ENCODE measurements around the gene CDT1.

DNA sequence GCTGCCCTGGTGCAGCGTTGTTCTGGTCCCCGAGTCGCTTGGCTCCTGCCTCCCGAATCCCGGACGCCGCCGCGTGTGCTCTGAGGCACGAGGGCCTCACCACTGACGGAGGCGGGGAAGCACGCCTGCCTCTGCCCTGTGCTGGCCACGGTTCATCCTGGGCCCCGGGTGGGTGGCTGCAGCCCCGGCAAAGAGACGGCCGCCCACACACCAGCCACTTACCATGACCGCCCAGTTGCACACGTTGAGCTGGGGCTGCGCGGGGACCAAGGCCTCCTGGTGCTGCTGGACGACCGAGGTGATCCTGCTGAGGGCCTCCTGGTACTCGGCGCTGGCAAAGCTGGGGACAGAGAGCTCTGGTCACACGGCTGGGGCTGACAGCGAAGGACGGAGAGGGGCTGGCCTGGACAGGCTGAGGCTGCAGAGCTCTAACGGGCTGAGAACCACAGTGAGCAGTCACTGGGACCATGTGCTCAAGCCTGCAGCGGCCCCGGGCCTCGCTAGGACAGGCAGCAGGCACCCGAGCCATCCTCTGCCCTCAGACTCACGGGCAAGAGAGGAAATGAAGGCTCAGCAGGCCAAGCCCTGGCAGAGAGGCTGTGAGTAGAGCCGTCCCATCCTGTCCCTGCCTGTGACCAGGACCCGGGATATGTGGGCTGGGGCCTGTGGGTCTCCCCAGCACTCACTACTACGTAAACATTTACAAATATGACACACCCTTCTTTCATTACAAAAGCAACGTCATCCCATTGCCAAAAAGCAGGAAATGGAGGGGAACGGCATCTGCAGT, 14.4 kb downstream of the CDT1 start:
- TF ChIP-seq, protein P1, sequence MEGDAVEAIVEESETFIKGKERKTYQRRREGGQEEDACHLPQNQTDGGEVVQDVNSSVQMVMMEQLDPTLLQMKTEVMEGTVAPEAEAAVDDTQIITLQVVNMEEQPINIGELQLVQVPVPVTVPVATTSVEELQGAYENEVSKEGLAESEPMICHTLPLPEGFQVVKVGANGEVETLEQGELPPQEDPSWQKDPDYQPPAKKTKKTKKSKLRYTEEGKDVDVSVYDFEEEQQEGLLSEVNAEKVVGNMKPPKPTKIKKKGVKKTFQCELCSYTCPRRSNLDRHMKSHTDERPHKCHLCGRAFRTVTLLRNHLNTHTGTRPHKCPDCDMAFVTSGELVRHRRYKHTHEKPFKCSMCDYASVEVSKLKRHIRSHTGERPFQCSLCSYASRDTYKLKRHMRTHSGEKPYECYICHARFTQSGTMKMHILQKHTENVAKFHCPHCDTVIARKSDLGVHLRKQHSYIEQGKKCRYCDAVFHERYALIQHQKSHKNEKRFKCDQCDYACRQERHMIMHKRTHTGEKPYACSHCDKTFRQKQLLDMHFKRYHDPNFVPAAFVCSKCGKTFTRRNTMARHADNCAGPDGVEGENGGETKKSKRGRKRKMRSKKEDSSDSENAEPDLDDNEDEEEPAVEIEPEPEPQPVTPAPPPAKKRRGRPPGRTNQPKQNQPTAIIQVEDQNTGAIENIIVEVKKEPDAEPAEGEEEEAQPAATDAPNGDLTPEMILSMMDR (conservative IDR thresholded peaks at IDR 0.05 in 1 of 2, IDR thresholded peaks at IDR 0.05 in 1 of 2; ENCODE audit: extremely low read depth in 1 of 2, insufficient read depth in 1 of 2, low read depth in 1 of 2, low read length in 2 of 2): no peak
- TF ChIP-seq EZH2 (IDR thresholded peaks at IDR 0.05; ENCODE audit: borderline replicate concordance, low read length): no peak
